ENCODE data around the gene BUD23.
"Not testable (repeated sequence)": the region's sequence is repeated elsewhere in the genome, so short reads cannot be mapped to it uniquely, and the experiment has no call there.

The BUD23 gene

GRCh38 chr7:73648593-73649332 is 34.6 kb upstream of the BUD23 start:
- Histone ChIP-seq H3K4me3 (ENCODE audit: low read length) (no peak overlapping the region), H3K9ac (ENCODE audit: low read length) (no peak overlapping the region), H3K36me3 (ENCODE audit: control insufficient read depth, insufficient read depth, low read length, severe bottlenecking) (no peaks in the 10 kb centered on the region), H3K4me1 (ENCODE audit: control insufficient read depth, insufficient read depth, low read length) (peaks cover 7% of the 10 kb centered on the region), H3K27me3 (replicated peaks; ENCODE audit: control insufficient read depth, insufficient read depth, low read length) (peaks cover 70% of the 10 kb centered on the region), H3K9me3 (ENCODE audit: control insufficient read depth, low read length) (no peaks in the 10 kb centered on the region)
- DNase-seq (ENCODE audit: low read depth), result no peak

- Histone ChIP-seq H3K4me3 (ENCODE audit: low read length) (no peak overlapping the region), H3K9me3 (ENCODE audit: control insufficient read depth, low read length) (no peaks in the 10 kb centered on the region), H3K9ac (ENCODE audit: low read length) (no peak overlapping the region), H3K27me3 (replicated peaks; ENCODE audit: control insufficient read depth, insufficient read depth, low read length) (peaks cover 66% of the 10 kb centered on the region), H3K36me3 (ENCODE audit: control insufficient read depth, insufficient read depth, low read length, severe bottlenecking) (no peaks in the 10 kb centered on the region), H3K4me1 (ENCODE audit: control insufficient read depth, insufficient read depth, low read length) (peaks cover 7% of the 10 kb centered on the region)
- DNase-seq (ENCODE audit: low read depth), result no peak
Observed at GRCh38 chr7:73649576-73649975, 33.8 kb upstream of the BUD23 start.

- DNase-seq (ENCODE audit: low read depth), result no peak
- no peak overlapping the region for H3K4me3 ChIP-seq (ENCODE audit: low read length)
- H3K36me3 ChIP-seq (ENCODE audit: control insufficient read depth, insufficient read depth, low read length, severe bottlenecking), result no peaks in the 10 kb centered on the region
- peaks cover 58% of the 10 kb centered on the region for H3K27me3 ChIP-seq (replicated peaks; ENCODE audit: control insufficient read depth, insufficient read depth, low read length)
- H3K4me1 ChIP-seq (ENCODE audit: control insufficient read depth, insufficient read depth, low read length), result peaks cover 7% of the 10 kb centered on the region
- H3K9ac ChIP-seq (ENCODE audit: low read length), result no peak overlapping the region
- no peaks in the 10 kb centered on the region for H3K9me3 ChIP-seq (ENCODE audit: control insufficient read depth, low read length)
Observed at GRCh38 chr7:73650524-73650923, 32.9 kb upstream of the BUD23 start.

GRCh38 chr7:73652541-73652949 is 30.9 kb upstream of the BUD23 start:
- Histone ChIP-seq H3K27me3 (replicated peaks; ENCODE audit: control insufficient read depth, insufficient read depth, low read length) (peaks cover 38% of the 10 kb centered on the region), H3K4me3 (ENCODE audit: low read length) (no peak overlapping the region), H3K4me1 (ENCODE audit: control insufficient read depth, insufficient read depth, low read length) (peaks cover 4% of the 10 kb centered on the region), H3K9me3 (ENCODE audit: control insufficient read depth, low read length) (no peaks in the 10 kb centered on the region), H3K9ac (ENCODE audit: low read length) (no peak overlapping the region), H3K36me3 (ENCODE audit: control insufficient read depth, insufficient read depth, low read length, severe bottlenecking) (no peaks in the 10 kb centered on the region)
- DNase-seq (ENCODE audit: low read depth), result no peak

- not testable (repeated sequence) for H3K9me3 ChIP-seq (ENCODE audit: control insufficient read depth, low read length); H3K4me3 ChIP-seq (ENCODE audit: low read length); H3K4me1 ChIP-seq (ENCODE audit: control insufficient read depth, insufficient read depth, low read length)
Observed at GRCh38 chr7:73655309-73655708, 28.1 kb upstream of the BUD23 start.

GRCh38 chr7:73659983-73660382 is 23.4 kb upstream of the BUD23 start:
- peaks cover 14% of the 10 kb centered on the region for H3K27me3 ChIP-seq (replicated peaks; ENCODE audit: control insufficient read depth, insufficient read depth, low read length)
- H3K36me3 ChIP-seq (ENCODE audit: control insufficient read depth, insufficient read depth, low read length, severe bottlenecking), result no peaks in the 10 kb centered on the region
- H3K9ac ChIP-seq (ENCODE audit: low read length), result no peak overlapping the region
- no peaks in the 10 kb centered on the region for H3K4me1 ChIP-seq (ENCODE audit: control insufficient read depth, insufficient read depth, low read length)
- DNase-seq (ENCODE audit: low read depth), result no peak
- peaks cover 9% of the 10 kb centered on the region for H3K9me3 ChIP-seq (ENCODE audit: control insufficient read depth, low read length)
- H3K4me3 ChIP-seq (ENCODE audit: low read length), result no peak overlapping the region

More at GRCh38 chr7:73655309-73655708, 28.1 kb upstream of the BUD23 start:
- H3K27me3 ChIP-seq (replicated peaks; ENCODE audit: control insufficient read depth, insufficient read depth, low read length), result peaks cover 27% of the 10 kb centered on the region
- H3K36me3 ChIP-seq (ENCODE audit: control insufficient read depth, insufficient read depth, low read length, severe bottlenecking); H3K9ac ChIP-seq (ENCODE audit: low read length); DNase-seq (ENCODE audit: low read depth): not testable (repeated sequence)

GRCh38 chr7:73660594-73660993 is 22.8 kb upstream of the BUD23 start:
- H3K9ac ChIP-seq (ENCODE audit: low read length); H3K4me3 ChIP-seq (ENCODE audit: low read length); H3K4me1 ChIP-seq (ENCODE audit: control insufficient read depth, insufficient read depth, low read length); DNase-seq (ENCODE audit: low read depth); H3K9me3 ChIP-seq (ENCODE audit: control insufficient read depth, low read length); H3K36me3 ChIP-seq (ENCODE audit: control insufficient read depth, insufficient read depth, low read length, severe bottlenecking): not testable (repeated sequence)
- peaks cover 18% of the 10 kb centered on the region for H3K27me3 ChIP-seq (replicated peaks; ENCODE audit: control insufficient read depth, insufficient read depth, low read length)

GRCh38 chr7:73663033-73663432 is 20.4 kb upstream of the BUD23 start:
- Histone ChIP-seq H3K9ac (ENCODE audit: low read length) (no peak overlapping the region), H3K9me3 (ENCODE audit: control insufficient read depth, low read length) (peaks cover 9% of the 10 kb centered on the region), H3K36me3 (ENCODE audit: control insufficient read depth, insufficient read depth, low read length, severe bottlenecking) (no peaks in the 10 kb centered on the region), H3K4me3 (ENCODE audit: low read length) (no peak overlapping the region), H3K27me3 (replicated peaks; ENCODE audit: control insufficient read depth, insufficient read depth, low read length) (peaks cover 18% of the 10 kb centered on the region), H3K4me1 (ENCODE audit: control insufficient read depth, insufficient read depth, low read length) (no peaks in the 10 kb centered on the region)
- no peak for DNase-seq (ENCODE audit: low read depth)

- DNase-seq (ENCODE audit: low read depth), result peak; percentile 98
- peak within 1 kb of the TSS; percentile 84 for H3K9ac ChIP-seq (ENCODE audit: low read length)
- peak within 1 kb of the TSS; percentile 83 for H3K4me3 ChIP-seq (ENCODE audit: low read length)
- H3K27me3 ChIP-seq (replicated peaks; ENCODE audit: control insufficient read depth, insufficient read depth, low read length), result peaks cover 8% of the 10 kb centered on the region
- peaks cover 9% of the 10 kb centered on the region for H3K9me3 ChIP-seq (ENCODE audit: control insufficient read depth, low read length)
- peaks cover 5% of the 10 kb centered on the region for H3K4me1 ChIP-seq (ENCODE audit: control insufficient read depth, insufficient read depth, low read length)
- no peaks in the 10 kb centered on the region for H3K36me3 ChIP-seq (ENCODE audit: control insufficient read depth, insufficient read depth, low read length, severe bottlenecking)
Observed at GRCh38 chr7:73667344-73668102, 15.9 kb upstream of the BUD23 start, which contains the start of gene VPS37D. Gene VPS37D, plus strand, starts transcription at chr7:73667831. Its CDS starts 128 bp downstream, at chr7:73667959.

- H3K36me3 ChIP-seq (ENCODE audit: control insufficient read depth, insufficient read depth, low read length, severe bottlenecking), result no peaks in the 10 kb centered on the region
- peaks cover 5% of the 10 kb centered on the region for H3K27me3 ChIP-seq (replicated peaks; ENCODE audit: control insufficient read depth, insufficient read depth, low read length)
- H3K4me3 ChIP-seq (ENCODE audit: low read length), result peak overlapping the region; percentile 83
- H3K4me1 ChIP-seq (ENCODE audit: control insufficient read depth, insufficient read depth, low read length), result peaks cover 5% of the 10 kb centered on the region
- H3K9me3 ChIP-seq (ENCODE audit: control insufficient read depth, low read length), result peaks cover 4% of the 10 kb centered on the region
- peak overlapping the region; percentile 84 for H3K9ac ChIP-seq (ENCODE audit: low read length)
- DNase-seq (ENCODE audit: low read depth), result peak; percentile 43
Observed at GRCh38 chr7:73668103-73668885, 15.1 kb upstream of the BUD23 start.

- Histone ChIP-seq H3K27me3 (replicated peaks; ENCODE audit: control insufficient read depth, insufficient read depth, low read length) (peaks cover 4% of the 10 kb centered on the region), H3K36me3 (ENCODE audit: control insufficient read depth, insufficient read depth, low read length, severe bottlenecking) (no peaks in the 10 kb centered on the region), H3K4me3 (ENCODE audit: low read length) (peak overlapping the region; percentile 83), H3K9ac (ENCODE audit: low read length) (peak overlapping the region; percentile 84), H3K4me1 (ENCODE audit: control insufficient read depth, insufficient read depth, low read length) (peaks cover 5% of the 10 kb centered on the region), H3K9me3 (ENCODE audit: control insufficient read depth, low read length) (no peaks in the 10 kb centered on the region)
- no peak for DNase-seq (ENCODE audit: low read depth)
Observed at GRCh38 chr7:73668886-73669230, 14.5 kb upstream of the BUD23 start.
